Activated CD4-positive, alpha-beta T cell treated with anti-CD3 and anti-CD28 coated beads, Interleukin-2, Interleukin-4, amounts not matched to agents 100 ng/mL and 50 ng/mL, durations not matched to agents 16 hours and 8 hours (primary cell): ENCODE data around the gene CSKMT.
"Not testable (repeated sequence)": the region's sequence is repeated elsewhere in the genome, so short reads cannot be mapped to it uniquely, and the experiment has no call there.

ENCODE experiments used
- DNase-seq: peaks from one replicate; pipeline ENCODE4 v3.0.0-alpha.2; 2020; ENCODE audit warnings: low spot score

Gene CSKMT

GRCh38 chr11:62656796-62657429, 8.2 kb upstream of the CSKMT start:
- no peak for DNase-seq

- DNase-seq, result peak; percentile 57
These were observed 572 bp upstream of the CSKMT start for GRCh38 chr11:62664405-62665074.

GRCh38 chr11:62665599-62666258, 617 bp downstream of the CSKMT start:
- DNase-seq, result peak; percentile 53

- DNase-seq, result peak; percentile 22
These were observed 1.3 kb downstream of the CSKMT start for GRCh38 chr11:62666259-62666926.

- no peak for DNase-seq
These were observed 2.3 kb downstream of the CSKMT start for GRCh38 chr11:62667460-62667859.

GRCh38 chr11:62669420-62670161, 4.5 kb downstream of the CSKMT start:
- no peak for DNase-seq

GRCh38 chr11:62671236-62671607, 6.1 kb downstream of the CSKMT start:
- peak; percentile 33 for DNase-seq

GRCh38 chr11:62671608-62672389, 6.7 kb downstream of the CSKMT start, which contains the start of the genes LBHD1 and UQCC3:
TSS of gene LBHD1 (minus strand) at chr11:62672267. CDS start at chr11:62670031, 2,236 bp downstream.
TSS of gene UQCC3 (plus strand) at chr11:62671673. CDS start at chr11:62671746, 73 bp downstream.
- DNase-seq, result peak; percentile 95

- no peak for DNase-seq
These were observed 8.0 kb downstream of the CSKMT start for GRCh38 chr11:62673196-62673525.

- not testable (repeated sequence) for DNase-seq
These were observed 10.3 kb downstream of the CSKMT start for GRCh38 chr11:62675415-62675814.

GRCh38 chr11:62676698-62677097, 11.6 kb downstream of the CSKMT start:
- no peak for DNase-seq

- DNase-seq, result no peak
These were observed 12.0 kb downstream of the CSKMT start for GRCh38 chr11:62677156-62677555.

GRCh38 chr11:62677714-62678113, 12.6 kb downstream of the CSKMT start:
- DNase-seq, result no peak

- no peak for DNase-seq
These were observed 13.3 kb downstream of the CSKMT start for GRCh38 chr11:62678433-62678769.

- DNase-seq, result peak; percentile 86
These were observed 13.9 kb downstream of the CSKMT start, which contains the start of gene UBXN1 for GRCh38 chr11:62678770-62679696. TSS of gene UBXN1 (minus strand) at chr11:62679073. CDS start at chr11:62678923, 150 bp downstream.

GRCh38 chr11:62680825-62681240, 15.7 kb downstream of the CSKMT start:
- peak; percentile 66 for DNase-seq

GRCh38 chr11:62682518-62682917, 17.4 kb downstream of the CSKMT start:
- no peak for DNase-seq

- DNase-seq, result no peak
These were observed 22.6 kb downstream of the CSKMT start for GRCh38 chr11:62687508-62688396.

- no peak for DNase-seq
These were observed 23.4 kb downstream of the CSKMT start for GRCh38 chr11:62688491-62688890.
